ENCODE data around the gene XPA. TPM values are rescaled to one million over a fixed set of nuclear protein-coding genes. Genes with fewer than 3 reads are reported as not detected.
A peak's percentile ranks its signal among the peaks of the same experiment; 100 is the strongest.

Gene XPA
- total RNA-seq, 1 experiment from 2014 or later, result 1.5 TPM

DNA sequence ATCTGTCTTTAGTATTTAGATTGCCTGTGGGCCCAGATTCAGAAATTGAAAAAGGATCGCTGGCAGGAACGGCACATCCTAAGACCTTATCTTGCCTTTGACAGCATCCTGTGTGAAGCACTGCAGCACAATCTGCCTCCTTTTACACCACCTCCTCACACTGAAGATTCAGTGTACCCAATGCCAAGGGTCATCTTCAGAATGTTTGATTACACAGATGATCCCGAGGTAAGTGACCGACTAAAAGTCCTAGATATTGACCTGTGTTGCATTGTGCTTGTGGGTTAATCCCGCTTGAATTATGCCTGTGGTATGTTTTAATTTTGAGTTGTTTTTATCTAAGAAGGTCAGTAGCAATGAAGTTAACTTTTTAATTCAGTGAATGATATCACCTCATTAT lies 49.1 kb downstream of the XPA start:
- no peak for DNase-seq
- Histone ChIP-seq H3K4me3 (ENCODE audit: insufficient read depth, low read depth, low read length) (no peak overlapping the region), H3K27me3 (ENCODE audit: control insufficient read depth, insufficient read depth, low read length) (no peaks in the 10 kb centered on the region), H3K36me3 (replicated peaks; ENCODE audit: control insufficient read depth, insufficient read depth, low read length) (peaks cover 19% of the 10 kb centered on the region)

GRCh38 chr9:97645720-97646119 lies 51.4 kb downstream of the XPA start:
- peaks cover 19% of the 10 kb centered on the region for H3K36me3 ChIP-seq (replicated peaks; ENCODE audit: control insufficient read depth, insufficient read depth, low read length)
- DNase-seq, result no peak
- no peak overlapping the region for H3K4me3 ChIP-seq (ENCODE audit: insufficient read depth, low read depth, low read length)
- no peaks in the 10 kb centered on the region for H3K27me3 ChIP-seq (ENCODE audit: control insufficient read depth, insufficient read depth, low read length)

GRCh38 chr9:97640325-97640724 lies 56.8 kb downstream of the XPA start:
- DNase-seq, result no peak

DNA sequence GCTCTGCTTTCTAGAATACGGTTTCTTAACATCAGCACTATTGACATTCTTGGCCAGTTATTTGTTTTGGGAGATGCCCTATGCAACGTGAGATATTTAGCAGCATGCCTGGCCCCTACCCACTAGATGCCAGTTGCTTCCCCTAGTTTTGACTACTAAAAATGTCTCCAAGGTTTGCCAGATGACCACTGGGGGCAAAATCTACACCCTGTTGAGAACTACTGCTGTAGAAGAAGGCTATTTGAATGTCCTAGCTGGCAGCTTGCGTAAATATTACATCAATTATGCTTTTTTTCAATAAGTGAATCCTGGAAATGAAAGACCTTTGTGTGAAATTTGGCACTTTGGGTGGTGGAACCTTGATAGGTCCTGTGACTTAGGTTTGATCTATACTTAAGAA lies 58.5 kb downstream of the XPA start:
- Histone ChIP-seq H3K4me3 (ENCODE audit: insufficient read depth, low read depth, low read length) (no peak overlapping the region), H3K36me3 (replicated peaks; ENCODE audit: control insufficient read depth, insufficient read depth, low read length) (peaks cover 3% of the 10 kb centered on the region), H3K27me3 (ENCODE audit: control insufficient read depth, insufficient read depth, low read length) (no peaks in the 10 kb centered on the region)
- peak; percentile 11 for DNase-seq

More at GRCh38 chr9:97640325-97640724, 56.8 kb downstream of the XPA start:
- peaks cover 7% of the 10 kb centered on the region for H3K36me3 ChIP-seq (replicated peaks; ENCODE audit: control insufficient read depth, insufficient read depth, low read length)
- no peak overlapping the region for H3K4me3 ChIP-seq (ENCODE audit: insufficient read depth, low read depth, low read length)
- H3K27me3 ChIP-seq (ENCODE audit: control insufficient read depth, insufficient read depth, low read length), result no peaks in the 10 kb centered on the region

DNA sequence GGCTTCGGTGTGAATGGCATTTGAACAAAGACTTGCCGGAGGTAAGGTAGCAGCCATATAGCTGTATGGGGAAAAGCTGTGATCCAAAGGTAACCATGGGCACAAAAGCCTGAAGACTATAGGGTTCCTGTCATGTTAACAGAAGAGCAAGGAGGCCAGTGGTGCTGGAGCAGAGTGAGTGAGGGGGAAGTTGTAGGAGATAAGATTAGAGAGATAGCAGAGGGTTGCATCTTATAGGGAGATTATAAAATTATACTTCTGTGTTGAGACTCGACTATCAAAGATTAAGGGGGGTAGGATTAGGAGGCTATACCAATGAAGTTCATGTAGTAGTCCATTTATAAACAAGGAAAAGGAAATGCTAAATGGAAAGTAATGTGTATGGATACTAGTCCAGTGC lies 60.2 kb downstream of the XPA start:
- no peak overlapping the region for H3K4me3 ChIP-seq (ENCODE audit: insufficient read depth, low read depth, low read length)

GRCh38 chr9:97635026-97635425 lies 62.1 kb downstream of the XPA start:
- H3K4me3 ChIP-seq (ENCODE audit: insufficient read depth, low read depth, low read length), result no peak overlapping the region
- no peak for DNase-seq
- no peaks in the 10 kb centered on the region for H3K27me3 ChIP-seq (ENCODE audit: control insufficient read depth, insufficient read depth, low read length)
- no peaks in the 10 kb centered on the region for H3K36me3 ChIP-seq (replicated peaks; ENCODE audit: control insufficient read depth, insufficient read depth, low read length)

More for the DNA sequence above, 60.2 kb downstream of the XPA start:
- H3K36me3 ChIP-seq (replicated peaks; ENCODE audit: control insufficient read depth, insufficient read depth, low read length), result no peaks in the 10 kb centered on the region; the same call in 1 of the 2 replicates
- DNase-seq, result no peak
- no peaks in the 10 kb centered on the region for H3K27me3 ChIP-seq (ENCODE audit: control insufficient read depth, insufficient read depth, low read length)

DNA sequence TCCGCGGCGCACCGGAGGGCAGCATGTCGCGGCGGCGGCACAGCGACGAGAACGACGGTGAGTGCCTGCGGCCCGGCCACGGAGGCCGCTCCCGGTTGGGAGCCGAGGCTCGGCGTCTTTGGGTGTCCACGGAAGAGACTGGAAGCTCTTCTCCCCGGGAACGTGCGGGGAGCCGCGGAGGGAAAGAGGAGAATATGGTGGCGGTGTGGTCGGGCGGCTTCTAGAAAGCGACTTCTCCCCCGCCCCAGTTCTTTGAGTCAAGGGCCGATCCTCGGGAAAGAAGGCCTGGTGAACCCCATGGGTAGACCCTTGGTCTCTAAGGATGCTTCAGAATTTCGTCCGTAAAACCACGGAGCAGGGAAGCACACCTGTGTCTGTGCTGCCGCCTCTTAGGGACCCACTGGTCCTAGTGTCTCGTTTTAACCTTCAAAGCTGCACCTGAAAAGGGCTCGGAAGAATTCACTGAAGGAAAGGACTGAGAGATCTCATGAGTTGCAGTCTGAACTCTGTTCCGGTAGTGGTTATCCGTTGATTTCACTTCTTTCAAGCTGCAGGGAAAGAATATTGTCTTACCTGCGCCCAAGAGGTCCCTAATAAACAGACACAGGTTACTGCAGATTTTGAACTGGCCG lies 63.2 kb downstream of the XPA start:
- no peak for DNase-seq
- H3K4me3 ChIP-seq (ENCODE audit: insufficient read depth, low read depth, low read length), result peak overlapping the region; percentile 94
- H3K27me3 ChIP-seq (ENCODE audit: control insufficient read depth, insufficient read depth, low read length), result no peaks in the 10 kb centered on the region
- H3K36me3 ChIP-seq (replicated peaks; ENCODE audit: control insufficient read depth, insufficient read depth, low read length), result no peaks in the 10 kb centered on the region; the same call in 1 of the 2 replicates

DNA sequence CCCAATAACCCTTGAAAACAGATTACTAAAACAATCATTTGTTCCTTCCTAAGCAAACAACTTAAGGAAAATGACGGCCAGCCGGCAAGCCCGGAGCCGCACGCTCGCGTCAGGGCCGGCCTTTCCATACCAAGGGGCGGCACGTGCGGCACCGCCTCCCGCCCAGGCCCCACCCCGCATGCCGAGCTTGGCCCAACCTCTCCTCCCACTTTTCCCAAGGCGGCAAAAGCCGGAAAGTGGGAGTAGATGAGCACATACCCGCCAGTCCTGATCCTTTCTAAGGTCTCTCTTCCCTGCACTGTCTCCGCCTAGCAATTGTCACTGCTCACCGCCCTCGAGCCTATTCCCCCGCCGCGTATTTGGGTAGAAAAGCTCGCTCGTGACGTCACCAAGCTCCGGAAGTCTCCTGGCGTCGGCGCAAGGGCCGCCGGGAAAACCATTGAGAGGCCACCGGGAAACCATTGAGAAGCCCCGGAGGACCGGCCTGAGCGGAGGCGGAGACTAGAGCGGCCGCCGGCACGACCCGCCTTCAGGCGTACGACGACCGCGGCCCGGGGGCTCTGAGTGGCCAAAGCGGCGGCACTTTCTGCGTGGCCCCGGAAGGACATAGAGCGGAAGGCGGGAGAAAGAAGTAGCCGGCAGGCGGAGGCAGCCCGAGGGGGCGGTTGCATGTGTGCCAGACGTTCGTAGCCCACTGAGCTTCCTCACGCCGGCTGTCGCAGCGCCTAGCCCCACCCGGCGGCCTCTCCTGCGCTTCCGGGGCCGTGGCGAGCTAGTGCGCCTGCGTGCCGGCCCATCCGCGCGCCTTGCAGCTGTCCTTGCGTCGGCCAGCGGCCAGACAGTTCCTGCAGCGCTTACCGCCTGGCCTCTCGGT lies 63.9 kb downstream of the XPA start, which contains the start of the genes NCBP1 and TSTD2:
TSS of gene NCBP1 (plus strand) at position 837 of the 874 bp plus-strand sequence. CDS start 61 bp downstream, outside the sequence.
TSS of gene TSTD2 (minus strand) at position 384 of the 874 bp plus-strand sequence. CDS start 5,806 bp downstream, outside the sequence.
- DNase-seq, result peak; percentile 90
- peak within 1 kb of the TSS; percentile 94 for H3K4me3 ChIP-seq (ENCODE audit: insufficient read depth, low read depth, low read length)
- H3K36me3 ChIP-seq (replicated peaks; ENCODE audit: control insufficient read depth, insufficient read depth, low read length), result no peaks in the 10 kb centered on the region; the same call in 1 of the 2 replicates
- H3K27me3 ChIP-seq (ENCODE audit: control insufficient read depth, insufficient read depth, low read length), result no peaks in the 10 kb centered on the region

- no peaks in the 10 kb centered on the region for H3K27me3 ChIP-seq (ENCODE audit: control insufficient read depth, insufficient read depth, low read length)
- no peaks in the 10 kb centered on the region; the same call in 1 of the 2 replicates for H3K36me3 ChIP-seq (replicated peaks; ENCODE audit: control insufficient read depth, insufficient read depth, low read length)
- H3K4me3 ChIP-seq (ENCODE audit: insufficient read depth, low read depth, low read length), result peak overlapping the region; percentile 94
- DNase-seq, result peak; percentile 24
Measured at GRCh38 chr9:97632248-97632984, 64.7 kb downstream of the XPA start.

DNA sequence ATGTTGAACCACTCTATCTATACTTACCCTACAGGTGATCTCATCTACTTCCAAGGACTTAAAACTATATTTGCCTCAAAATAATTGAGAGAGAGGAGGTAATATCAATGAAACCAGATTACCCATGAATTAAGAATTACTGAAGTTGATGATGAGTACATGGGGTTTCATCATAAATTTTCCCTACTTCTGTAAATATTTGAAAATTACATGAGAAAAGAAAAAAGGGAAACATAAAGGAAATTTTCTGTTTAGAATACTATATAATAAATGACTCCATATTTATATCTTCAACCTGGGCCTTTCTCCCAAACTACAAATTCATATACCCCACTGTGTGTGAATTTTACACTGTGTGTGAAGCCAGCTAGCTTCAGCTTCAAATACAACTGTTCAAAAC lies 66.5 kb downstream of the XPA start:
- H3K4me3 ChIP-seq (ENCODE audit: insufficient read depth, low read depth, low read length), result no peak overlapping the region
- H3K36me3 ChIP-seq (replicated peaks; ENCODE audit: control insufficient read depth, insufficient read depth, low read length), result peaks cover 1% of the 10 kb centered on the region
- H3K27me3 ChIP-seq (ENCODE audit: control insufficient read depth, insufficient read depth, low read length), result no peaks in the 10 kb centered on the region
- DNase-seq, result no peak

- Histone ChIP-seq H3K27me3 (ENCODE audit: control insufficient read depth, insufficient read depth, low read length) (no peaks in the 10 kb centered on the region), H3K36me3 (replicated peaks; ENCODE audit: control insufficient read depth, insufficient read depth, low read length) (peaks cover 2% of the 10 kb centered on the region), H3K4me3 (ENCODE audit: insufficient read depth, low read depth, low read length) (no peak overlapping the region)
- DNase-seq, result no peak
Measured at GRCh38 chr9:97629156-97629555, 68.0 kb downstream of the XPA start.

- DNase-seq, result peak; percentile 22
- H3K27me3 ChIP-seq (ENCODE audit: control insufficient read depth, insufficient read depth, low read length), result no peaks in the 10 kb centered on the region
- H3K4me3 ChIP-seq (ENCODE audit: insufficient read depth, low read depth, low read length), result no peak overlapping the region
- H3K36me3 ChIP-seq (replicated peaks; ENCODE audit: control insufficient read depth, insufficient read depth, low read length), result peaks cover 2% of the 10 kb centered on the region
Measured at GRCh38 chr9:97628668-97629067, 68.5 kb downstream of the XPA start.

GRCh38 chr9:97627624-97628023 lies 69.5 kb downstream of the XPA start:
- H3K27me3 ChIP-seq (ENCODE audit: control insufficient read depth, insufficient read depth, low read length), result no peaks in the 10 kb centered on the region
- no peak overlapping the region for H3K4me3 ChIP-seq (ENCODE audit: insufficient read depth, low read depth, low read length)
- H3K36me3 ChIP-seq (replicated peaks; ENCODE audit: control insufficient read depth, insufficient read depth, low read length), result peaks cover 4% of the 10 kb centered on the region
- DNase-seq, result no peak

DNA sequence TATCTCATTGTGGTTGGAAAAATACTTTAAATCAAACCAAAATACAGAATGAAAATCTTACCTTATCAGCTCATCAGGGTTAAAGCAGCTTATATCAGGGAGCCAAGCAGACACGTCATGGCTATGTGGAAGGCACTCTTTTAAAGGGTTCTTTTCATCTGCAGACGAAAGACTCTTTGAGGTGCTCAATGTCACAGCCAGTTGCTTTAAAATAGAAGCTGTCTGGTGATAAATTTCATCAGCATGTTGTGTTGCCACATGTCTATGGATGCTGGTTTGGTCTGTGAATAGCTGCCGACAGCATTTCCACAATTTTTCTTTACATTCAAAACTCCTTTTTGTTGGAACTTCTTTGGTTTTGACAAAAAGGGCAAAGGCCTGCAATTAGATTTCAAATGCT lies 71.5 kb downstream of the XPA start:
- no peak for DNase-seq
- peaks cover 8% of the 10 kb centered on the region for H3K36me3 ChIP-seq (replicated peaks; ENCODE audit: control insufficient read depth, insufficient read depth, low read length)
- no peak overlapping the region for H3K4me3 ChIP-seq (ENCODE audit: insufficient read depth, low read depth, low read length)
- no peaks in the 10 kb centered on the region for H3K27me3 ChIP-seq (ENCODE audit: control insufficient read depth, insufficient read depth, low read length)
